Measurements from ENCODE around the gene ARL6IP4.
"Not testable (repeated sequence)": the region's sequence is repeated elsewhere in the genome, so short reads cannot be mapped to it uniquely, and the experiment has no call there.

Gene ARL6IP4

DNA sequence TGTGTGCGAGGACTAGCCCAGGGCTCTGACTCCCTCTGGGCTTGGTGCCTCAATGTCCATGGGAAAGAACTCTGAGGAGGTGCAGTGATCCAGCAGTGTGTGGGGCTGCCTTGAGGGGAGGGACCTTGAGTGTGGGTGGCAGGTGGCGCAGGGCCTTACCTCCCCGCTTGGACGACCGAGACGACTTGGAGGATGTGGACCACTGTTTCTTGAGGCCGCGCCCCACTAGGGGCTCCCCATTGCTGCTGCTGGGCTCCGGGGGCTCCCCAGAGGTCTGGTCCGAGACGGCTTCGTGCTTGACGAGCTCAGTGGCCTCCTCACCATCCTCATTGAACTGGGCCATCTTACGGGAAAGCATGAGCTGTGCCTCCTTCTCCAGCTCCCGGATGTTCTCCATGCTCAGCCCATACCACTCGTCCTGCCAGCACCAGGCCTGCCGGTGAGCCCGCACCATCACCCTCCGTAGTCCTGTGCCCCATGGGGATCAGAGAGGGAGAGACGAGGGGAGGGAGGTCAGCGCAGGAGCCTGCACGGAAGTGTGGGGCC is 24.7 kb downstream of the ARL6IP4 start:
- no peak for DNase-seq

GRCh38 chr12:123006977-123007376 is 26.5 kb downstream of the ARL6IP4 start:
- DNase-seq = peak in 1 of 51 donors; percentile 16

GRCh38 chr12:123010110-123010509 is 29.6 kb downstream of the ARL6IP4 start:
- DNase-seq = no peak

DNA sequence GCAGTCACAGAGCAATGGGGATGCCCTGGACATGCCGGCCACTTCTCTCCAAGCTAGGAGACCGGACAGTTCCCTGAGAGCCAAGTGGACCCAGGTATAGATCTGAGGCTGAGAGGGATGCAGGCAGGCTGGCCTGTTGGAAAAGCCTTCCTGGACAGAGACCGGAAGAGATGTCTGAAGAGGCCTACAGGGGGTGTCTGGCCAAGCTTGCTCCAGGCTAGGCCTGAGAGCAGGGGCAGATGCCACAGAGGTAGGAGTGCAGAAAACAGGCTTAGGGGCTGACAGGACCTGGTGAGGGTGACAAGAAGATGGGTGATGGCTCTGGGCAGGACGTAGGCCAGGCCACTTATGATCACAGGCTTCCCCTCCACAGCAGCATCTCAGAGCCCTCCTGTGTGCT is 30.2 kb downstream of the ARL6IP4 start:
- DNase-seq = no peak

GRCh38 chr12:123011701-123012100 is 31.2 kb downstream of the ARL6IP4 start:
- DNase-seq = no peak

- DNase-seq = no peak
These were observed 33.0 kb downstream of the ARL6IP4 start for GRCh38 chr12:123013185-123014095.

GRCh38 chr12:123014473-123014872 is 34.0 kb downstream of the ARL6IP4 start:
- DNase-seq = not testable (repeated sequence)

DNA sequence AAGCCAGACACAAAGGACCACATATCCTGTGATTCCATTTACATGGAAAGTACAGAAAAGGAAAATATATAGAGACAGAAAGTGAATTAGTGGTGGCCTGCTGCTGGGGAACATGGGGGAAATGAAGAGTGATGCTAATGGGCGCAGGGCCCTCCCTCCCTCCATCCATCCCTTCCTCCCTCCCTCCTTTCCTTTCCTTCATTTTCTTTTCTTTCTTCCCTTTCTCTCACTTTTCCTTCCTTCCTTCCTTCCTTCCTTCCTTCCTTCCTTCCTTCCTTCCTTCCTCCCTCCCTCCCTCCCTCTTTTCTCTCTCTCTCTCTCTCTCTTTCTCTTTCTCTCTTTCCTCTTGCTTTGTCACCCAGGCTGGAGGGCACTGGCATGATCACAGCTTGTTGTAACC is 37.3 kb downstream of the ARL6IP4 start:
- no peak for DNase-seq

DNA sequence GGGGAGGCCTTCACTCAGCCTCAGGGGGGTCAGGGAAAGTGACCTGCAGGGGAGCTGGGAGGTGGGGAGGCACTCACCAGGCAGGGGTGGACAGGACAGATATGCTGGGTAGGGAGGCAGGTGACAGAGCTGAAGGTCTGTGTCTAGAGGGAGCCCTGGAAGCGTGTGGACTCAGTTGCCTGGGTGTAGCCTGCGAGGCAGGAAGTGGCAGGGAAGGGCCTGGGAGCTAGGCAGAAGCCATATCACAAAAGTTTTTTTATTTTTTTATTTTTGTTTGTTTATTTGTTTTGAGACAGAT is 39.3 kb downstream of the ARL6IP4 start:
- DNase-seq = no peak

GRCh38 chr12:123021688-123022604 is 41.5 kb downstream of the ARL6IP4 start:
- no peak for DNase-seq

DNA sequence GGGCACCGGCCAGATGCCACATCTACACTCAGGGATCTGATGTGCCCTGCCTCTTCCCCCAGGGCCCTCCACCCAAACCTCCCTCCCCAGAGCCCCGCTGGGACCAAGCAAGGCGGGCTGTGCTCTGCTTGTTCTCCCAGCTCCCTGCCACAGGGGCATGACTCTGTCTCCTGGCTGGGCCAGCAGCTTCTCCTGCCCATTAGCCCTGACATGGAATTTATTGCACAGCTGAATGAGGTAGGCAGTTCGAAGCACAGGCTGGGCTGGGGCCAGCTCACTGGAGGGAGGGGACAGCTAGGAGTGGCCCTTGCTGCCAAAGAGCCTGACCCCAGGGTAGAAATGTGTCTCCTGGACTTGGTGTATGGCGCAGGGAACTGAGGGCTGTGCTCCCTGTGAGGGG is 42.4 kb downstream of the ARL6IP4 start:
- DNase-seq = no peak

- DNase-seq = peak in 5 of 51 donors; percentile 6 to 14 (median 9)
These were observed 44.4 kb downstream of the ARL6IP4 start for GRCh38 chr12:123024819-123025391.

- DNase-seq = no peak
These were observed 45.8 kb downstream of the ARL6IP4 start for GRCh38 chr12:123026094-123026853.

DNA sequence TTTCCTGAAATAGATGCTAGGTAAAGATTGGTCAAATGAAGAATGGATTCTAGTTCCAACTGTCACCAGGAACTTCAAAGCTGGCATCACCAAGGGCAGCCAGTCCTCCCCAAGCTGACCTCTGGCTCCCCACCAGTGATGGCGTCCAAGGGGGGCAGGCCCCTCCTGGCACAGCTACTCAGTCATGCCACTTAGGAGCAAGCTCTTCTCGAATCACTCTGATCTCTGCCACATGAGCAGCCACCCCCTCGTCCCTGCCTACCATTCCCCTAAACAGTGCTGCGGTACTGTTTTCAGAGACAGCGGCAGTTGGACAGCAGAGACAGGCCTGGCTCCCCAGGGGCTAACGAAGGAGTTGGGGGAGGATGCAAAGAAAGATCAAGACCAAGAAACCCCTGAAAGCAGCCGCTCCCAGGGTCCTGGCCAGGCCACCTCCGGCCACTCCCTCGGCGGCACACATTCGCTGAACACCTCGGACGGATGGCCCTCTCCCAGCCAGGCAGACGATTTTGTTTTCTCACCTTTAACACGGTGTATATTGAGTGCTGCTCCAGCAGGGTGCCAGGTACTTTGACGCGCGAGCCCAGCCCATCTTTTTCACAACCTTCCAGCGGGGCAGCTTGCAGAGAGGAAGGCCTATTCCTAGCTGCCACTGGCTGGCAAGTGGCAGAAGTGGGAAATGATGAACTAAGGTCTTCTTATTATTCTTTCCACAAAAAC is 47.4 kb downstream of the ARL6IP4 start:
- DNase-seq = no peak

GRCh38 chr12:123028475-123028874 is 48.0 kb downstream of the ARL6IP4 start:
- DNase-seq = no peak

GRCh38 chr12:123029550-123029949 is 49.1 kb downstream of the ARL6IP4 start:
- DNase-seq = no peak

DNA sequence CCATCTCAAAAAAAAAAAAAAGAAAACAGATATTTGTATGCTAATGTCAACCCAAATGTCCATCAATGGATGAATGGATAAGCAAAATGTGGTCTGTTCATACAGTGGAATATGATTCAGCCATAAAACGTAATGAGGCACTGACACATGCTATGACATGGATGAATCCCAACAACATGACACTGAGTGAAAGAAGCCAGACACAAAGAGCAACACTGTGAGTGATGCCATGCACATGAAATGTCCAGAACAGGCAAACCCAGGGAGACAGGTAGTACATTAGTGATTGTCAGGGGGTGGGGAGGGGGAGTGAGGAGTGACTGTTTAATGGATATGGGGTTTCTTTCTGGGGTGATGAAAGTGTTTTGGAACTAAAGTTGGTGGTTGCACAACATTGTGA is 50.2 kb downstream of the ARL6IP4 start:
- DNase-seq = no peak

- DNase-seq = no peak
These were observed 50.8 kb downstream of the ARL6IP4 start for GRCh38 chr12:123031171-123031845.

All from hypothalamus (tissue), 51 donors.